Keratinocyte (primary cell): ENCODE results near the gene CAMKMT.

Experiments
- EZH2 ChIP-seq: IDR thresholded peaks from one replicate; pipeline ENCODE4 v1.6.1; 2012; ENCODE audit warnings: inconsistent platforms, mild to moderate bottlenecking, low read length, moderate library complexity
- TF ChIP-seq, protein P1 (sequence below), 3 experiments: IDR thresholded peaks in 1 of 3; conservative IDR thresholded peaks in 1 of 3; optimal IDR thresholded peaks in 1 of 3; 2 replicates in 2 of 3; 3 replicates in 1 of 3; pipeline versions ENCODE3 to v1.5.1; 2011; ENCODE audit warnings: low read length in 3 of 3, mild to moderate bottlenecking in 3 of 3, moderate library complexity in 2 of 3, control low read depth in 1 of 3, inconsistent platforms in 1 of 3; ENCODE audit not compliant: insufficient read depth in 2 of 3; ENCODE audit errors: extremely low read depth in 1 of 3

DNA sequence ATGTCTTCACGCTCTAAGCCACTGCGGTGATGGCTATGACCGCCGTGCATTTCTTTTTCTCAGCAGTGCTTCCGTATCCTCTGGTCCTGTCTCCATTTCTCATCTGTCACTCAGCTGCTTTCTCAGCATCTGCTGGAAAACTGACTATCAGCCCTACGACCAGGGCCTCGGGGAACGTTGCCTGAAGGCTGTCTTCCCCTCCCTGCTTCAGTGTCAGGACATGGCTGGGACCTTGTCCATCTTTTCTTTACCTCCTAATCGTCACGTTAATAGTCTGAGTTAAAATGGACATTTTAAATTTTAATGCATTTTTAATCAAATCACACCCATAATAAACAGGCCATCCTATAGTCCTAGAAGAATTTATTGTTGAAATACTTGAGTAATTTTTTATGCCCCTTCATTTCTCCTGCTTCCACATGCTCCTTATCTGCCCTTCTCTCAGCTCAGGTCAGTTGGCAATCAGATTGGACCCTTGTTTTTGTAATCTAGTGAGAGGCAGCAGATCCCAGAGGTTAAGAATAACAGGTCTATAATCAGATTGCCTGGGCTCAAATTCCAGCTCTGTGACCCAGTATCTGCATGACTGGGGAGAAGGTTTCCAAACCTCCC lies 329.5 kb downstream of the CAMKMT start:
- TF ChIP-seq, protein P1, sequence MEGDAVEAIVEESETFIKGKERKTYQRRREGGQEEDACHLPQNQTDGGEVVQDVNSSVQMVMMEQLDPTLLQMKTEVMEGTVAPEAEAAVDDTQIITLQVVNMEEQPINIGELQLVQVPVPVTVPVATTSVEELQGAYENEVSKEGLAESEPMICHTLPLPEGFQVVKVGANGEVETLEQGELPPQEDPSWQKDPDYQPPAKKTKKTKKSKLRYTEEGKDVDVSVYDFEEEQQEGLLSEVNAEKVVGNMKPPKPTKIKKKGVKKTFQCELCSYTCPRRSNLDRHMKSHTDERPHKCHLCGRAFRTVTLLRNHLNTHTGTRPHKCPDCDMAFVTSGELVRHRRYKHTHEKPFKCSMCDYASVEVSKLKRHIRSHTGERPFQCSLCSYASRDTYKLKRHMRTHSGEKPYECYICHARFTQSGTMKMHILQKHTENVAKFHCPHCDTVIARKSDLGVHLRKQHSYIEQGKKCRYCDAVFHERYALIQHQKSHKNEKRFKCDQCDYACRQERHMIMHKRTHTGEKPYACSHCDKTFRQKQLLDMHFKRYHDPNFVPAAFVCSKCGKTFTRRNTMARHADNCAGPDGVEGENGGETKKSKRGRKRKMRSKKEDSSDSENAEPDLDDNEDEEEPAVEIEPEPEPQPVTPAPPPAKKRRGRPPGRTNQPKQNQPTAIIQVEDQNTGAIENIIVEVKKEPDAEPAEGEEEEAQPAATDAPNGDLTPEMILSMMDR (optimal IDR thresholded peaks at IDR 0.05 in 1 of 3, IDR thresholded peaks at IDR 0.05 in 1 of 3, conservative IDR thresholded peaks at IDR 0.05 in 1 of 3; ENCODE audit: extremely low read depth in 1 of 3, insufficient read depth in 2 of 3, low read length in 3 of 3): no peak
- TF ChIP-seq EZH2: no peak
